Adrenal gland (tissue), 12 donors: ENCODE data around the gene LGALS4. TPM values are rescaled to one million over a fixed set of nuclear protein-coding genes. Genes with fewer than 3 reads are reported as not detected.
"Not testable (repeated sequence)": the region's sequence is repeated elsewhere in the genome, so short reads cannot be mapped to it uniquely, and the experiment has no call there.

Experiments
- DNase-seq, 7 donors: peaks; one replicate each; pipeline ENCODE4 v3.0.0-alpha.2; 2019 to 2020
- H3K27ac ChIP-seq, 5 donors: fragments of 200-600 bp; sonication (generic) in 4 of 5; 1 replicate in 3 of 5; 2 replicates in 2 of 5; pipeline versions ENCODE4 v1.5.1 to v1.8.0; 2016 to 2020; ENCODE audit warnings: mild to moderate bottlenecking in 1 of 5
- H3K27me3 ChIP-seq: fragments of 200-600 bp; 2 replicates; pipeline ENCODE4 v1.8.0; 2021
- H3K36me3 ChIP-seq, 2 donors: fragments of 200-600 bp; replicated peaks in 1 of 2; 1 replicate in 1 of 2; 2 replicates in 1 of 2; pipeline versions ENCODE4 v1.5.1 to v1.8.0; 2018 to 2022
- H3K4me1 ChIP-seq, 2 donors: fragments of 200-600 bp; replicated peaks in 1 of 2; 1 replicate in 1 of 2; 2 replicates in 1 of 2; pipeline versions ENCODE4 v1.5.1 to v1.8.0; 2018 to 2021
- H3K4me3 ChIP-seq, 4 donors: fragments of 200-600 bp; sonication (generic) in 3 of 4; one replicate each; pipeline ENCODE4 v1.5.1; 2016 to 2018
- H3K9me3 ChIP-seq, 3 donors: fragments of 200-600 bp; sonication (generic) in 1 of 3; replicated peaks in 1 of 3; 1 replicate in 2 of 3; 2 replicates in 1 of 3; pipeline versions ENCODE4 v1.5.1 to v1.8.0; 2016 to 2021
- CTCF ChIP-seq, 6 experiments: fragments of 450-650 bp in 4 of 6; fragments of 200-600 bp in 2 of 6; sonication (generic) in 1 of 6; IDR thresholded peaks; 1 replicate in 5 of 6; 2 replicates in 1 of 6; pipeline versions ENCODE4 v1.5.1 to v1.8.0; 2016 to 2021; ENCODE audit warnings: antibody characterized with exemption in 6 of 6, mild to moderate bottlenecking in 2 of 6, moderate library complexity in 1 of 6
- POLR2A ChIP-seq, 2 donors: fragments of 450-650 bp; IDR thresholded peaks; one replicate each; pipeline ENCODE4 v1.6.1; 2017; ENCODE audit warnings: antibody characterized with exemption in 2 of 2, mild to moderate bottlenecking in 2 of 2, moderate library complexity in 1 of 2
- WGBS, 4 donors: extraction: QIAGEN DNeasy Blood & Tissue Kit in 2 of 4; methylation state at CpG; one replicate each; pipeline versions ENCODE4 v1.1.5 to v1.1.7; 2013 to 2017; 5-methylcytosine and 5-hydroxymethylcytosine counted together
- intact Hi-C, 2 donors: fragments of 100-400 bp; cut with DNase I; formaldehyde crosslinking; loops; one replicate each; pipeline versions ENCODE4 v1.14.1 to v1.15.0; 2022 to 2023
- polyA plus RNA-seq, 3 donors: library from polyadenylated mRNA; stranded (reverse); fragments of 200-250 nt in 2 of 3; fragments of 350-450 nt in 1 of 3; fragmentation: Illumina TruSeq in 1 of 3; extraction: RNeasy Lipid Tissue Mini Kit (QIAGEN cat#74804) in 1 of 3; gene quantifications; one replicate each; pipeline ENCODE4 v1.2.3, GENCODE V29; 2013 to 2014
- total RNA-seq, 9 donors: library from RNA; depleted of rRNA in 4 of 9; stranded (reverse); fragments of >200 nt in 4 of 9; fragments of 120-200 nt in 1 of 9; fragmentation: NEBNext Ultra II Directional in 1 of 9; extraction: Animal tissue kit (Norgen Biotek cat#: 25700) in 1 of 9; gene quantifications; one replicate each; pipeline versions ENCODE4 v1.1.0 to v1.2.4, GENCODE V29; 2013 to 2023
- donor health status: healthy with polysubstance abuse.
- donor health status: Bipolar disorder and iron deficiency.
- donor health status: DM: yes; HTN: yes; CAD: no.
- donor health status: DM: no; HTN: no; CAD: no.
- donor health status: DM: no; HTN: no; CAD: no.
- donor health status: DM: yes; HTN: yes; CAD: no.

The LGALS4 gene
- total and polyA plus RNA-seq, 12 donors, result 0.30 to 4.5 (median 1.5) TPM; not detected in 5

- no peak for TF ChIP-seq CTCF (IDR thresholded peaks at IDR 0.05)
- TF ChIP-seq POLR2A (IDR thresholded peaks at IDR 0.05), result no peak
- intact Hi-C loops, result no loop called here
- Histone ChIP-seq H3K9me3 (no peaks in the 10 kb centered on the region), H3K27me3 (no peaks in the 10 kb centered on the region), H3K4me3 (no peak overlapping the region), H3K4me1 (peaks cover 5 to 7% of the 10 kb centered on the region in 2 donors), H3K27ac (no peak overlapping the region), H3K36me3 (peaks cover 0 to 34% of the 10 kb centered on the region in 2 donors)
- 92 to 94% (median 93%) methylated on average over 8 to 15 of the region's 15 CpGs for WGBS, 4 donors
- no peak for DNase-seq
Observed at GRCh38 chr19:38817081-38817480, 4.3 kb upstream of the LGALS4 start.

GRCh38 chr19:38816131-38816750 is 3.5 kb upstream of the LGALS4 start:
- TF ChIP-seq CTCF (IDR thresholded peaks at IDR 0.05), result no peak
- no peak for TF ChIP-seq POLR2A (IDR thresholded peaks at IDR 0.05)
- H3K27me3 ChIP-seq, result no peaks in the 10 kb centered on the region
- no peaks in the 10 kb centered on the region for H3K9me3 ChIP-seq
- no peak overlapping the region for H3K4me3 ChIP-seq
- intact Hi-C loops, result no loop called here
- DNase-seq, result no peak
- WGBS, 4 donors, result 95 to 100% (median 95%) methylated on average over 4 to 18 of the region's 18 CpGs
- peaks cover 0 to 34% of the 10 kb centered on the region in 2 donors for H3K36me3 ChIP-seq
- no peak overlapping the region for H3K27ac ChIP-seq
- peaks cover 5 to 7% of the 10 kb centered on the region in 2 donors for H3K4me1 ChIP-seq

GRCh38 chr19:38815059-38816001 is 2.6 kb upstream of the LGALS4 start:
- Histone ChIP-seq H3K36me3 (peaks cover 0 to 34% of the 10 kb centered on the region in 2 donors), H3K27me3 (no peaks in the 10 kb centered on the region)
- 90 to 95% (median 92%) methylated on average over 31 to 34 of the region's 34 CpGs for WGBS, 4 donors

GRCh38 chr19:38813932-38814331 is 1.2 kb upstream of the LGALS4 start:
- WGBS, 4 donors, result 76 to 88% (median 80%) methylated on average over 2 of the region's 2 CpGs
- DNase-seq, H3K4me1 ChIP-seq, H3K27ac ChIP-seq, H3K9me3 ChIP-seq, H3K4me3 ChIP-seq, intact Hi-C loops, H3K27me3 ChIP-seq: not testable (repeated sequence)
- H3K36me3 ChIP-seq, result peaks cover 0 to 34% of the 10 kb centered on the region in 2 donors

More at GRCh38 chr19:38815059-38816001, 2.6 kb upstream of the LGALS4 start:
- H3K9me3 ChIP-seq, result no peaks in the 10 kb centered on the region
- no peak for TF ChIP-seq POLR2A (IDR thresholded peaks at IDR 0.05)
- no peak for TF ChIP-seq CTCF (IDR thresholded peaks at IDR 0.05)
- H3K4me1 ChIP-seq, result peaks cover 5 to 7% of the 10 kb centered on the region in 2 donors
- H3K27ac ChIP-seq, result no peak overlapping the region
- intact Hi-C loops, result no loop called here
- H3K4me3 ChIP-seq, result no peak overlapping the region
- DNase-seq, result no peak
